Measurements from ENCODE around the gene ZFAND3. TPM values are rescaled to one million over a fixed set of nuclear protein-coding genes. Genes with fewer than 3 reads are reported as not detected.

Gene ZFAND3
- total and polyA plus RNA-seq, 2 of the 4 experiments (the other 2 are of a cell fraction): 10.9 to 26.7 TPM

GRCh38 chr6:37840143-37840939, 20.8 kb downstream of the ZFAND3 start:
- no peak for DNase-seq
- TF ChIP-seq RAD21 (IDR thresholded peaks at IDR 0.05; ENCODE audit: low read length) (no peak), CEBPB (IDR thresholded peaks at IDR 0.05; ENCODE audit: low read depth, low read length) (no peak)
- H3K36me3 ChIP-seq (ENCODE audit: control insufficient read depth, insufficient read depth, low read length): 0 out of 2 replicates have a peak, but pooled peaks cover 1% of the 10 kb centered on the region
- no peak overlapping the region for H3K23ac ChIP-seq (ENCODE audit: low read depth, low read length)
- H3K14ac ChIP-seq (replicated peaks; ENCODE audit: low read depth, low read length): no peak overlapping the region
- ChIA-PET CTCF (no interaction called here), POLR2A (ENCODE audit: unreplicated experiment) (no interaction called here)
- H4K91ac ChIP-seq (ENCODE audit: insufficient read depth, low read depth, low read length): no peak overlapping the region
- no peaks in the 10 kb centered on the region for H3K27me3 ChIP-seq (ENCODE audit: control insufficient read depth, insufficient read depth, low read length)
- H3K9me3 ChIP-seq (ENCODE audit: control insufficient read depth, insufficient read depth, low read length): no peaks in the 10 kb centered on the region
- no peak overlapping the region for H3K4ac ChIP-seq (ENCODE audit: low read depth, low read length)
- ATAC-seq (ENCODE audit: low read depth): no peak
- H2BK5ac ChIP-seq (ENCODE audit: low read depth, low read length, poor library complexity, severe bottlenecking): no peak overlapping the region
- 0 out of 2 replicates have a peak, but pooled peaks cover 1% of the 10 kb centered on the region for H3K4me1 ChIP-seq (ENCODE audit: control insufficient read depth, insufficient read depth, low read length)
- WGBS, 2 experiments (ENCODE audit: extremely low coverage in 2 of 2, insufficient read length in 1 of 2): 60% methylated on average over 1 of the region's 8 CpGs; no CpG with 5 or more reads in 1 of the 2 experiments
- peaks cover 4 to 63% of the 10 kb centered on the region in 2 experiments; a peak in 2 of 4 replicates for H3K79me1 ChIP-seq (ENCODE audit: low read depth in 1 of 2, low read length in 2 of 2)
- no peak overlapping the region for H3K4me2 ChIP-seq (ENCODE audit: low read depth, low read length)
- peaks cover 14% of the 10 kb centered on the region for H3K9me1 ChIP-seq (ENCODE audit: insufficient read depth, low read length)
- H3K4me3 ChIP-seq (ENCODE audit: insufficient read depth, low read depth, low read length): no peak overlapping the region
- dilution Hi-C loops (cut with HindIII; ENCODE audit: low sequenced_read_pairs, unreplicated experiment) (no loop called here), in situ Hi-C loops (cut with MboI; ENCODE audit: low sequenced_read_pairs) (no loop called here), intact Hi-C loops (cut with micrococcal nuclease) (no loop called here)
- no peak overlapping the region for H2BK15ac ChIP-seq (ENCODE audit: low read depth, low read length)
- no peak overlapping the region for H4K8ac ChIP-seq (ENCODE audit: low read depth in 2 of 2, low read length in 2 of 2)
- H2BK20ac ChIP-seq (ENCODE audit: low read depth, low read length): no peak overlapping the region
- no peak overlapping the region for H2BK120ac ChIP-seq (ENCODE audit: low read depth, low read length)
- no peak overlapping the region for H3K27ac ChIP-seq (ENCODE audit: insufficient read depth, low read length)
- no peak overlapping the region for H3K56ac ChIP-seq (ENCODE audit: extremely low read depth, insufficient read depth, low read length)
- H4K5ac ChIP-seq (ENCODE audit: low read depth, low read length): no peak overlapping the region
- BruUV-seq (replicated peaks): no TSS peak
- no peak overlapping the region for H2AFZ ChIP-seq (replicated peaks; ENCODE audit: low read length, poor library complexity)
- no peak overlapping the region for H3K18ac ChIP-seq (ENCODE audit: low read depth, low read length)
- no peak overlapping the region for H3K9ac ChIP-seq (ENCODE audit: low read depth, low read length)
- H4K20me1 ChIP-seq (ENCODE audit: insufficient read depth, low read length): peaks cover 85% of the 10 kb centered on the region
- H2AK5ac ChIP-seq (ENCODE audit: low read depth, low read length): no peak overlapping the region
- H2AK9ac ChIP-seq (replicated peaks; ENCODE audit: low read depth, low read length, poor library complexity): no peak overlapping the region

Data from IMR-90 (cell line).